ENCODE measurements around the gene ADAM19.

DNA sequence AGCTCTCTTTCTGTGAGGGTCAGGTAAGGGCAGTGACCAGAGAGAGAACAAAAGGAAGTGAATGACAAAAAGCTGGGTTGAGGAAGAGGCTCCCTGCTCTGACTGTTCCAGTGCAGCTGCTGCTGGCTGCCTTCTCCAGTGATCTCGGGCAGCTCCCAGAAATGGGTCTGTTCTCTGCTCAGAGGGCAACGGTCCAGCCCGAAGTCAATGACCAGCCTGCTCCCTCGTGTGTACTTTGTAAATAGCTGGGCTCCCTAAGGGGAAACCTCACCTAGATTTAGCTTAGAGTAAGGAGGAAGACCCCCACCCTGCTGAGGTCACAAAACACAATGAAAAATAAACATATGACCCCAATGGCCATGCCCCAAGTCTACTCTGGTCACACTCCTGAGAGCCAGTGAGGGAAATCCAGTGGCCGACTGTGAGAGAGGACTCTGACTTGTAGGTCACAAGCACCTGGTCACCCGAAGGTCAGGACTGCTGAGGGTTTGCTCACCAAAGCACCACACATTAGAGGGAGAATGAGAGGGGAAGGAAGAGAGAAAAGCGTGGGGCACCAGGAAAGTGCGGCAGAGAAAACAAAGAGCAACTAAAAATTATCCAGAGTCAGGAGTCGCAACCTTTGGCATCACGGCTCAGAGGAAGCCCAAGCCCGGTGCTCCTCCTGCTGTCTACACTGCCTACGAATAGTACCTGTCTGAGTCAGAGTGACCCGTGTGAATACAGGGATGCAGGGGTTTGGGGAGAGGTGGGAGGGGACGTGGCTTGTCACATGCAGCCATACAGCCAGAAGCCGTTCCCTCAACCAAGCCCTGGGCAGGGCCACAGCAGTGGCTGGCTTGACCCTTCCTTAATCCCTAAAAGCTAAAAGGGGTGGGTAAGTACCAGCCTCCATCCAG, 95.7 kb downstream of the ADAM19 start:
- TF ChIP-seq, protein P1, sequence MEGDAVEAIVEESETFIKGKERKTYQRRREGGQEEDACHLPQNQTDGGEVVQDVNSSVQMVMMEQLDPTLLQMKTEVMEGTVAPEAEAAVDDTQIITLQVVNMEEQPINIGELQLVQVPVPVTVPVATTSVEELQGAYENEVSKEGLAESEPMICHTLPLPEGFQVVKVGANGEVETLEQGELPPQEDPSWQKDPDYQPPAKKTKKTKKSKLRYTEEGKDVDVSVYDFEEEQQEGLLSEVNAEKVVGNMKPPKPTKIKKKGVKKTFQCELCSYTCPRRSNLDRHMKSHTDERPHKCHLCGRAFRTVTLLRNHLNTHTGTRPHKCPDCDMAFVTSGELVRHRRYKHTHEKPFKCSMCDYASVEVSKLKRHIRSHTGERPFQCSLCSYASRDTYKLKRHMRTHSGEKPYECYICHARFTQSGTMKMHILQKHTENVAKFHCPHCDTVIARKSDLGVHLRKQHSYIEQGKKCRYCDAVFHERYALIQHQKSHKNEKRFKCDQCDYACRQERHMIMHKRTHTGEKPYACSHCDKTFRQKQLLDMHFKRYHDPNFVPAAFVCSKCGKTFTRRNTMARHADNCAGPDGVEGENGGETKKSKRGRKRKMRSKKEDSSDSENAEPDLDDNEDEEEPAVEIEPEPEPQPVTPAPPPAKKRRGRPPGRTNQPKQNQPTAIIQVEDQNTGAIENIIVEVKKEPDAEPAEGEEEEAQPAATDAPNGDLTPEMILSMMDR (IDR thresholded peaks at IDR 0.05): no peak
- TF ChIP-seq ZFX (IDR thresholded peaks at IDR 0.05; ENCODE audit: borderline replicate concordance): no peak

Measured in 22Rv1 (cell line).